ENCODE results near the gene STRN4. TPM values are rescaled to one million over a fixed set of nuclear protein-coding genes. Genes with fewer than 3 reads are reported as not detected.

STRN4 gene
- total and polyA plus RNA-seq, 7 donors = 28.6 to 72.3 (median 46.2) TPM

DNA sequence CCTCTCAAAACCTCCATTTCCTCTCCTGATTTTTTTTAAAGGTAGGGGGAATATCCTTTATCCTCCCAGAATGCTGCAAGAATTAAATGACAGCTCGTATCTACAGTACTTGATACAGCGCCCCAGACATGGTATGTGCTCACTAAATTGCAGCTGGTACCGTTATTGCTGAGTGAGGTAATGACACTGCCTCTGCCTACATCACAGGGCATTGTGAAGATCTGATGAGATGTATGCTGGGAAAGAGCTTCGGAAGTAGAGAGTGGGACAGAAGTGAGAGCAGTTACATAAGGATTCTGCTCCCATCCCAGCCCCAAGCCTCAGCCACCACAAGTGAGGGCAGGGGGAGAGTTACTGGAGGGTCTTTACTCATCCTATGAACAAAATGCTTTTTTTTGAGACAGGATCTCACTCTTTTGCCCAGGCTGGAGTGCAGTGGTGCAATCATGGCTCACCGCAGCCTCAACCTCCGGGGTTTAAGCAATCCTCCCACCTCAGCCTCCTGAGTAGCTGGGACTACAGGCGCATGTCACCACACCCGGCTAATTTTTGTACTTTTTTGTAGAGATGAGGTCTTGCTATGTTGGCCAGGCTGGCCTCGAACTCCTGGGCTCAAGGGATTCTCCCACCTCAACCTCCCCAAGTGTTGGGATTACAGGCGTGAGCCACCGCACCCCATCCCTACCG, 2.1 kb downstream of the STRN4 start:
- DNase-seq (no peak), ATAC-seq (no peak)
- H3K27me3 ChIP-seq (ENCODE audit: insufficient read depth in 3 of 3, low read length in 2 of 3) = no peaks in the 10 kb centered on the region
- peaks cover 0 to 15% of the 10 kb centered on the region in 2 donors for H3K36me3 ChIP-seq (ENCODE audit: insufficient read depth in 1 of 2, low read depth in 1 of 2)
- H3K9me3 ChIP-seq = no peaks in the 10 kb centered on the region
- TF ChIP-seq, protein P1, sequence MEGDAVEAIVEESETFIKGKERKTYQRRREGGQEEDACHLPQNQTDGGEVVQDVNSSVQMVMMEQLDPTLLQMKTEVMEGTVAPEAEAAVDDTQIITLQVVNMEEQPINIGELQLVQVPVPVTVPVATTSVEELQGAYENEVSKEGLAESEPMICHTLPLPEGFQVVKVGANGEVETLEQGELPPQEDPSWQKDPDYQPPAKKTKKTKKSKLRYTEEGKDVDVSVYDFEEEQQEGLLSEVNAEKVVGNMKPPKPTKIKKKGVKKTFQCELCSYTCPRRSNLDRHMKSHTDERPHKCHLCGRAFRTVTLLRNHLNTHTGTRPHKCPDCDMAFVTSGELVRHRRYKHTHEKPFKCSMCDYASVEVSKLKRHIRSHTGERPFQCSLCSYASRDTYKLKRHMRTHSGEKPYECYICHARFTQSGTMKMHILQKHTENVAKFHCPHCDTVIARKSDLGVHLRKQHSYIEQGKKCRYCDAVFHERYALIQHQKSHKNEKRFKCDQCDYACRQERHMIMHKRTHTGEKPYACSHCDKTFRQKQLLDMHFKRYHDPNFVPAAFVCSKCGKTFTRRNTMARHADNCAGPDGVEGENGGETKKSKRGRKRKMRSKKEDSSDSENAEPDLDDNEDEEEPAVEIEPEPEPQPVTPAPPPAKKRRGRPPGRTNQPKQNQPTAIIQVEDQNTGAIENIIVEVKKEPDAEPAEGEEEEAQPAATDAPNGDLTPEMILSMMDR (IDR thresholded peaks at IDR 0.05) = no peak
- WGBS, 3 donors = 84 to 88% (median 86%) methylated on average over 12 of the region's 12 CpGs
- H3K27ac ChIP-seq = no peak overlapping the region
- intact Hi-C loops (cut with DNase I) = no loop called here
- H3K4me1 ChIP-seq = peaks cover 55% of the 10 kb centered on the region
- peak overlapping the region; percentile 99 for H3K4me3 ChIP-seq

DNA sequence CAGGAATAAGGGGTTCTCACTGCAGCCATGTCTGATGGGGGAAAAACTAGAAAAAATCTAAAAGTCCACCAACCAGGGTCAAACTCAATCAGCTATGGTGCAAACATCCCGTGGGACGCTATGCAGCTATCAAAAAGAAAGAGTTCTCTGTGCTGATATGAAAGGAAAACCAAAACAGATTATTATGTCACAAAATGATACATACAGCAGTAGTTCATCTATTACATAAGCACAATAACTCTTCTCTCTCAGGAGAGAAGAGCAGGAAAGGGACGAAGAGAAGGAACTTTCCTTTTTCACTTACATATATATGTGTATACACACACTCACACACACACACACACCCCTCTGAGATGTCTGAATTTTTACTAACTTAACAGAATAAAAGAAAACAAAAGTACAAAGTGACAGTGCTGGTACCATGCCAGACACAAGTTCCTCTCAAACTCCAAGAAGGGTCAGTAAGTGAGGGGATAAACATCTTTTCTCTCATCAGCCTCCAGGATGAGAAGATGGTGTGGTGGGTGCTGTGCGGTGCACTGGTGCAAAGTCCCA, 3.2 kb downstream of the STRN4 start:
- 72 to 78% (median 73%) methylated on average over 4 of the region's 4 CpGs for WGBS, 3 donors
- Histone ChIP-seq H3K27ac (no peak overlapping the region), H3K4me3 (no peak overlapping the region), H3K36me3 (ENCODE audit: insufficient read depth in 1 of 2, low read depth in 1 of 2) (peaks cover 0 to 10% of the 10 kb centered on the region in 2 donors), H3K9me3 (no peaks in the 10 kb centered on the region), H3K4me1 (peaks cover 65% of the 10 kb centered on the region), H3K27me3 (ENCODE audit: insufficient read depth in 3 of 3, low read length in 2 of 3) (no peaks in the 10 kb centered on the region)
- DNase-seq = no peak
- TF ChIP-seq, protein P1 (IDR thresholded peaks at IDR 0.05) = no peak
- intact Hi-C loops (cut with DNase I) = no loop called here
- ATAC-seq = no peak

DNA sequence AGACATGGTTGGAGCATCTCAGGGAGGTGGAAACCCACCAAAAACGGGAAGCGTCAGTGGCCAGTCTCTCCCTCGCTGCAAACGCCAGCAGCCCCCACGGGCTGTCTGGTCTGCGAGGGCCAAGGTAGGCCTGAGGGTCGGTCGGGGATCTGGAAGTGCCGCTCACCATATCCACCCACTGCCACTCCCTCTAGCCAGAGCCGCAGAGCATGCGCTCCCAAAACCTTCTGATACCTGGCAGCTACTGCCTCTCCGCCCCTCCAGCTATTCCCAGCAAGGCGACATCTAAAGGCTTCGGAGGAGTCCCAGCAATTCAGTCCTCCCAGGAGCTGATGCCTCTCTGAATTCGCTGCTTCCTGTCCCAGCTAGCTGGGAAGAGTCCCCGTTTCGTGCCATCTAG, 4.8 kb downstream of the STRN4 start:
- peaks cover 64% of the 10 kb centered on the region for H3K4me1 ChIP-seq
- H3K36me3 ChIP-seq (ENCODE audit: insufficient read depth in 1 of 2, low read depth in 1 of 2) = peaks cover 0 to 22% of the 10 kb centered on the region in 2 donors
- WGBS, 3 donors = 80 to 82% (median 81%) methylated on average over 17 of the region's 17 CpGs
- H3K27ac ChIP-seq = peak overlapping the region; percentile 79
- no peak for DNase-seq
- intact Hi-C loops (cut with DNase I) = no loop called here
- H3K27me3 ChIP-seq (ENCODE audit: insufficient read depth in 3 of 3, low read length in 2 of 3) = no peaks in the 10 kb centered on the region
- no peaks in the 10 kb centered on the region for H3K9me3 ChIP-seq
- H3K4me3 ChIP-seq = no peak overlapping the region
- ATAC-seq = no peak
- TF ChIP-seq, protein P1 (IDR thresholded peaks at IDR 0.05) = no peak

DNA sequence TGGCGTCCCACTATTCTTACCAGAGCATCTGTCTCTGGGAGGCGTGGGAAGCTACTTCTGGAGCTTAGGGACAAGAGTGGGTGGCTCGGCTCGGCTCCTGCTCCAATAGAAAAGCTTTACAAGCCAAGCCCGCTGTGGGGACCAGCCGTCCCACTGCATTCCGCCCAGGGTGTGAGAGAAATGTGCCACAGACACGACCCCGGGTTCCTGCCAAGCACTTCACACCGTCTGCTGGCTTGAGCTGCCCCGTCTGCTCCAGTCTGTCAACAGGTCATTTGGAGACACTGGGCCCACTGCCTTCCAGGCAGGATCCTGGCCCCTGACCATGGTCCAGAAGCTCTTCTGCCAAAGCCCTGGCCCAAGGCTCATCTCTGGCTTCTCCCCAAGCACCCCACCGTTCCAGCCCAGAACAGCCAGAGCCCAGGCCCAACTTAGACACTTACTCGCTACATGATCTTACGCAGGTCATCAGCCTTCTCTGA, 6.9 kb downstream of the STRN4 start:
- Histone ChIP-seq H3K27me3 (ENCODE audit: insufficient read depth in 3 of 3, low read length in 2 of 3) (no peaks in the 10 kb centered on the region), H3K4me1 (peaks cover 56% of the 10 kb centered on the region), H3K27ac (peak overlapping the region; percentile 79), H3K36me3 (ENCODE audit: insufficient read depth in 1 of 2, low read depth in 1 of 2) (peaks cover 0 to 42% of the 10 kb centered on the region in 2 donors), H3K4me3 (no peak overlapping the region), H3K9me3 (no peaks in the 10 kb centered on the region)
- WGBS, 3 donors = 22 to 27% (median 25%) methylated on average over 14 of the region's 14 CpGs
- TF ChIP-seq, protein P1 (IDR thresholded peaks at IDR 0.05) = no peak
- ATAC-seq (peak; percentile 93 to 96 (median 94)), DNase-seq (peak; percentile 86 to 95)
- intact Hi-C loops (cut with DNase I) = no loop called here

All from psoas muscle (tissue), 8 donors.